Osteocyte (in vitro differentiated cells): ENCODE measurements around the gene MFAP5. TPM values are rescaled to one million over a fixed set of nuclear protein-coding genes. Genes with fewer than 3 reads are reported as not detected.

ENCODE experiments used
- DNase-seq: peaks from one replicate; pipeline ENCODE4 v3.0.0; 2021; ENCODE audit warnings: mixed read lengths; ENCODE audit not compliant: unreplicated experiment; ENCODE audit errors: extremely low spot score
- H3K27ac Mint-ChIP-seq: one replicate; pipeline ENCODE4 v1.8.0; 2021; ENCODE audit warnings: mild to moderate bottlenecking, mixed read lengths; ENCODE audit not compliant: unreplicated experiment
- H3K27me3 Mint-ChIP-seq: one replicate; pipeline ENCODE4 v1.8.0; 2021; ENCODE audit warnings: mixed read lengths; ENCODE audit not compliant: unreplicated experiment
- H3K36me3 Mint-ChIP-seq: one replicate; pipeline ENCODE4 v1.8.0; 2021; ENCODE audit warnings: mixed read lengths; ENCODE audit not compliant: unreplicated experiment
- H3K4me1 Mint-ChIP-seq: one replicate; pipeline ENCODE4 v1.8.0; 2021; ENCODE audit warnings: mixed read lengths; ENCODE audit not compliant: unreplicated experiment
- H3K4me3 Mint-ChIP-seq: one replicate; pipeline ENCODE4 v1.8.0; 2021; ENCODE audit warnings: mild to moderate bottlenecking, moderate library complexity, mixed read lengths; ENCODE audit not compliant: unreplicated experiment
- H3K9me3 Mint-ChIP-seq: one replicate; pipeline ENCODE4 v1.8.0; 2021; ENCODE audit warnings: mixed read lengths; ENCODE audit not compliant: unreplicated experiment
- total RNA-seq: library from RNA; stranded (reverse); gene quantifications from 2 replicates; pipeline ENCODE4 v1.2.1, GENCODE V29; 2021
- TF ChIP-seq, protein P1 (sequence below): fragments of 200-600 bp; sonication (generic); IDR thresholded peaks from 2 replicates; pipeline ENCODE4 v1.5.0; 2021; ENCODE audit warnings: antibody characterized with exemption, mild to moderate bottlenecking, moderate library complexity

MFAP5 gene
- total RNA-seq, 1 donor from 2014 or later, result not detected

DNA sequence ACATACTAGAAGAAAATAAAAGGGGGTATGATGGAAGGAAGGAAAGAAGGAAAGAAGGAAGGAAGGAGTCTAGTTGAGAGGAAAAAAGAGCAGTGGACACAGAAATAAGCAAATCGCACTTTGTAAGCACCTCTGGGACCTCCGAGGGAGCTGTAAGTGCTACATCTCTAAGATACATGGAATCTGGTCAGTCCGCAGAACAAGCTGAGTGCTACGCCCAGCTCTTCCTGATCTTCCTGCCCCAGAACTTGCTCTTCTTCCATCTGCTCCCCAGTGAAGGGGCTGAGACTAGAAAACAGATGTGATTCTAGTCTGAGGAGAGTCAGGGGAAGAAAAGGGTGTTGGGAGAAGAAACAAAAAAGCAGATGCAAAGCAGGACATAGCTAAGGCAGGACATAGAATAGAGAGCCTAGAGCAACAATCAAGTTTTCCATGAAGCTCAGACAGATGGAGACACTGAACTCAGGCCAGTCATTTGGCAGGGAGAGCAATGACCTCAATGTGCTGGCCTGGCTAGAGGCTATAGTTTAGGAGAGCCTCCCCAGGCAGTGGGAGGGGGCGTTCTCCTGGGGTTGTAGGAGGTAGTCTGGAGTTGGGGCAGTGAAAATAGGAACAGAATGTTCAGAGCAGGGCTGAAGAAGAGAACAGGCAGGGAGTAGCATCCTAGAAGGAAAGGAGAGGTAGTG lies 1.7 kb upstream of the MFAP5 start:
- Mint-ChIP-seq H3K9me3 (no peaks in the 10 kb centered on the region), H3K36me3 (no peaks in the 10 kb centered on the region), H3K27me3 (peaks cover 11% of the 10 kb centered on the region), H3K27ac (no peak overlapping the region), H3K4me3 (no peak overlapping the region), H3K4me1 (peaks cover 2% of the 10 kb centered on the region)
- TF ChIP-seq, protein P1, sequence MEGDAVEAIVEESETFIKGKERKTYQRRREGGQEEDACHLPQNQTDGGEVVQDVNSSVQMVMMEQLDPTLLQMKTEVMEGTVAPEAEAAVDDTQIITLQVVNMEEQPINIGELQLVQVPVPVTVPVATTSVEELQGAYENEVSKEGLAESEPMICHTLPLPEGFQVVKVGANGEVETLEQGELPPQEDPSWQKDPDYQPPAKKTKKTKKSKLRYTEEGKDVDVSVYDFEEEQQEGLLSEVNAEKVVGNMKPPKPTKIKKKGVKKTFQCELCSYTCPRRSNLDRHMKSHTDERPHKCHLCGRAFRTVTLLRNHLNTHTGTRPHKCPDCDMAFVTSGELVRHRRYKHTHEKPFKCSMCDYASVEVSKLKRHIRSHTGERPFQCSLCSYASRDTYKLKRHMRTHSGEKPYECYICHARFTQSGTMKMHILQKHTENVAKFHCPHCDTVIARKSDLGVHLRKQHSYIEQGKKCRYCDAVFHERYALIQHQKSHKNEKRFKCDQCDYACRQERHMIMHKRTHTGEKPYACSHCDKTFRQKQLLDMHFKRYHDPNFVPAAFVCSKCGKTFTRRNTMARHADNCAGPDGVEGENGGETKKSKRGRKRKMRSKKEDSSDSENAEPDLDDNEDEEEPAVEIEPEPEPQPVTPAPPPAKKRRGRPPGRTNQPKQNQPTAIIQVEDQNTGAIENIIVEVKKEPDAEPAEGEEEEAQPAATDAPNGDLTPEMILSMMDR, result no peak
- DNase-seq, result no peak

DNA sequence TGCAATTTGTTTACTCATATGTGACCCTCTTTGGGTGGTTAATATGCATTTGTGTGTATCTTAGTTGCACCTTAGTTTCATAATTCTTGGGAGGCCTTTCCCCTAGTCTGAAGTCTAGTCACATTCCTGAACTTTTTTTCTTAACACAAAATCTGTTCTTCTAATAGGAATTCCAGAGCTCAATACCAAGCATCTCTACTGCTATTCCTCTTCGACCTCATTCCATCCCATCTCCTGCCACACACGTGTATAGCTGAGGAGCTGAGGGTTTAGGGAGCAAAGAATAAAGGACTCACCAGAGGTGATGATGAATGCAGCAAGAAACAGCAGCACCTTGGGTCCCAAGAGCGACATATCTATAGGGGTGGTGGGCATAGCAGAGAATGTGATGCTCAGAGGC lies 875 bp downstream of the MFAP5 start:
- H3K27me3 Mint-ChIP-seq, result peaks cover 9% of the 10 kb centered on the region
- DNase-seq, result no peak
- H3K4me3 Mint-ChIP-seq, result no peak overlapping the region
- TF ChIP-seq, protein P1, result no peak
- peaks cover 2% of the 10 kb centered on the region for H3K4me1 Mint-ChIP-seq
- no peaks in the 10 kb centered on the region for H3K9me3 Mint-ChIP-seq
- no peaks in the 10 kb centered on the region for H3K36me3 Mint-ChIP-seq
- no peak overlapping the region for H3K27ac Mint-ChIP-seq

DNA sequence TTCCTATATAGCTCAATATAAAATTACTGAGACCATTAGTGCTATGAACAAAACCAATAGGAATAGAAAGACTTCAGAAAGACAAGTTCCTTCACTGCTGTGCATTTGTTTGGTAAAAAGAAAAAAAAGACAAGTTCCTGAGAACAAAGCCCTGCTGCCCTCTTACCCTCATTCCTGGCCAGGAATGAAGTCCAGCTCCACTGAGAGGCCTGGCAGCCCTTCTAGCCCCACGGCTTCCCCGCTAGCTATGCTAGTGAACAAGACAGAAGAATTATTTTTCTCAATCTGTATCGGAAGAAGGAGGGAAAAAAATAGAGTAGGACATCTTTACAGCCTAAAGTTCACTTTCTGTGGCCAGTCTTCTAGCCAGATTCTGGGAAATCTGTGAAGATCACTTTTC lies 1.6 kb downstream of the MFAP5 start:
- H3K27me3 Mint-ChIP-seq, result peaks cover 9% of the 10 kb centered on the region
- TF ChIP-seq, protein P1, result no peak

DNA sequence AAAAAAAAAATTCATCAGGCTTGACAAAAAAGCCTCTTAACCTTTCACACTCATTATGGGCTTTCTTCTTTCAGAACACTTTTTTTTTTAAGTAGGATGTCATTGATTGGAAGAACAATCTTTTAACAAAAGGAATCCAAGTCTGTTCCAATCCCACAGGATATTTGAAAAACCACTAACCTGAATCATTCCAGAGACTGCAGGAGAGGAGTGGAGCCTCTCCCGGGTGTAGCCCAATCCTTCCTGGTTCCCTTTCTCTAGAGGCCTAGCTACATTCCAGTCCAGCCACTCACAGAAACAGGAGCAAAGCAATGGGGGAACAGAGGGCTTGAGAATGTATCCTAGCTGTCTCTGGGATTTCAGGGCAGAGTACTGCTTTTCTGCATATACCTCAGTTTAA lies 4.3 kb downstream of the MFAP5 start:
- TF ChIP-seq, protein P1, result no peak
- no peak overlapping the region for H3K4me3 Mint-ChIP-seq
- no peak for DNase-seq
- no peak overlapping the region for H3K27ac Mint-ChIP-seq
- no peaks in the 10 kb centered on the region for H3K36me3 Mint-ChIP-seq
- no peaks in the 10 kb centered on the region for H3K9me3 Mint-ChIP-seq
- H3K4me1 Mint-ChIP-seq, result no peaks in the 10 kb centered on the region
- peaks cover 4% of the 10 kb centered on the region for H3K27me3 Mint-ChIP-seq

More for the DNA sequence above, 1.6 kb downstream of the MFAP5 start:
- Mint-ChIP-seq H3K36me3 (no peaks in the 10 kb centered on the region), H3K4me1 (peaks cover 2% of the 10 kb centered on the region), H3K4me3 (no peak overlapping the region), H3K27ac (no peak overlapping the region), H3K9me3 (no peaks in the 10 kb centered on the region)
- no peak for DNase-seq

DNA sequence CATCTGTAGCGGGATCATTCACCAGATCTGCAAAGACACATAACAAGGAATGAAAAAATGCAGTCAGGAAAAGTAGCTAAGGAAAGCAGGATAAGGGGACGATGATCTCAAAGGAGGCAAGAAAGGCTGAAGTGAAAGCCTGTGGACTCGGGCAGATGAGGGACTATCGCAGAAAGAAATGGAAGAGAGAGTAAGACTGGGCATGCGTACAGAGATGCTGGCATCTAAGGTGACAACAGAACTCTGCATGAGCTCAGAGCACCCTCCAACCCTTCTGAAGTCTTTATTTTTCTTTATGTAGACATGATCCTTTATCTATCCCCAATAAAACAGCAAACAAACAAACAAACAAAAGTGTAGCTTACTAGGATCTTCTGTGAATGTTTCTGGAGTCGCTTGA lies 7.2 kb downstream of the MFAP5 start:
- DNase-seq, result no peak
- Mint-ChIP-seq H3K4me1 (no peaks in the 10 kb centered on the region), H3K4me3 (no peak overlapping the region), H3K36me3 (no peaks in the 10 kb centered on the region), H3K27me3 (peaks cover 4% of the 10 kb centered on the region), H3K9me3 (no peaks in the 10 kb centered on the region), H3K27ac (no peak overlapping the region)
- TF ChIP-seq, protein P1, result no peak
